ENCODE data around the gene PSME2.

DNA sequence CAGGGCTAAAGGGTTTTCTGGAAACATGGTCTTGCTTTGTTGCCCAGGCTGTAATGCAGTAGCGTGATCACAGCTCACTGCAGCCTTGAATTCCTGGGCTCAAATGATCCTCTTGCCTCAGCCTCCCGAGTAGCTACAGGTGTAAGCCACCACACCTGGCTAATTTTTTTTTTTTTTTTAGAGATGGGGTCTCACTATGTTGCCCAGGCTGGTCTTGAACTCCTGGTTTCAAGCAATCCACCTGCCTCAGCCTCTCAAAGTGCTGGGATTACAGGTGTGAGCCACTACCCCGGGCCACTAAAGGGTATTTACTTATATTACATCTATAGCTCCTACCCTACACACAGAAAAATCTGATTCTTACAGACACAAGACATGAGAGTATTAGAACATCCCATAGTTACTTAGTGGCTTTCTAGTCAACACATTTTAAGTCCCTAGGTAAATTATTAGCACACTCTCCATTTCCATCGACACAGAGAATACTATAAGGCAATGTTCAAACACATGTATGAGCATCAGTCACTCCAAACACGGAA lies 38.0 kb downstream of the PSME2 start:
- TF ChIP-seq, protein P1, sequence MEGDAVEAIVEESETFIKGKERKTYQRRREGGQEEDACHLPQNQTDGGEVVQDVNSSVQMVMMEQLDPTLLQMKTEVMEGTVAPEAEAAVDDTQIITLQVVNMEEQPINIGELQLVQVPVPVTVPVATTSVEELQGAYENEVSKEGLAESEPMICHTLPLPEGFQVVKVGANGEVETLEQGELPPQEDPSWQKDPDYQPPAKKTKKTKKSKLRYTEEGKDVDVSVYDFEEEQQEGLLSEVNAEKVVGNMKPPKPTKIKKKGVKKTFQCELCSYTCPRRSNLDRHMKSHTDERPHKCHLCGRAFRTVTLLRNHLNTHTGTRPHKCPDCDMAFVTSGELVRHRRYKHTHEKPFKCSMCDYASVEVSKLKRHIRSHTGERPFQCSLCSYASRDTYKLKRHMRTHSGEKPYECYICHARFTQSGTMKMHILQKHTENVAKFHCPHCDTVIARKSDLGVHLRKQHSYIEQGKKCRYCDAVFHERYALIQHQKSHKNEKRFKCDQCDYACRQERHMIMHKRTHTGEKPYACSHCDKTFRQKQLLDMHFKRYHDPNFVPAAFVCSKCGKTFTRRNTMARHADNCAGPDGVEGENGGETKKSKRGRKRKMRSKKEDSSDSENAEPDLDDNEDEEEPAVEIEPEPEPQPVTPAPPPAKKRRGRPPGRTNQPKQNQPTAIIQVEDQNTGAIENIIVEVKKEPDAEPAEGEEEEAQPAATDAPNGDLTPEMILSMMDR (IDR thresholded peaks at IDR 0.05), result no peak
- no peak for TF ChIP-seq ZFX (IDR thresholded peaks at IDR 0.05; ENCODE audit: borderline replicate concordance)

Measured in 22Rv1 (cell line).